ENCODE data around the gene POLN. TPM values are rescaled to one million over a fixed set of nuclear protein-coding genes. Genes with fewer than 3 reads are reported as not detected.

The POLN gene
- total RNA-seq, 1 donor, result 2.9 TPM

DNA sequence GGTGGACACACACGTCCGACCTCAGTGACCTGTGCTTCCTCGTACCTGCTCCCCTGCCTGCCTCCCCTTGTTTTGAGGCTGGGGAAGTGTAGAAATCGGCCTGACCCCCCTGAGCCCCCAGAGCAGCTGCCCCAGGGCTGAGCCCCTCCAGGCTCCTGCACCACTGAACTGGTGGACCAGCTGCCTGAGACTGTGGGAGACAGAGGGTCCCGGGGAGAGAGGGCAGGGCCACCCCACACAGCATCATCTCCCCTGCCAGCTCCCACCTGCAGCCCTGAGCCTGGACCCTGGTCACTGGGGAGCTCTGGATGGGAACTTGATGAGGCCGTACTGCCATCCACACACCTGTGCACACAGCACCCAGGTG lies 197.8 kb downstream of the POLN start:
- TF ChIP-seq, protein P1, sequence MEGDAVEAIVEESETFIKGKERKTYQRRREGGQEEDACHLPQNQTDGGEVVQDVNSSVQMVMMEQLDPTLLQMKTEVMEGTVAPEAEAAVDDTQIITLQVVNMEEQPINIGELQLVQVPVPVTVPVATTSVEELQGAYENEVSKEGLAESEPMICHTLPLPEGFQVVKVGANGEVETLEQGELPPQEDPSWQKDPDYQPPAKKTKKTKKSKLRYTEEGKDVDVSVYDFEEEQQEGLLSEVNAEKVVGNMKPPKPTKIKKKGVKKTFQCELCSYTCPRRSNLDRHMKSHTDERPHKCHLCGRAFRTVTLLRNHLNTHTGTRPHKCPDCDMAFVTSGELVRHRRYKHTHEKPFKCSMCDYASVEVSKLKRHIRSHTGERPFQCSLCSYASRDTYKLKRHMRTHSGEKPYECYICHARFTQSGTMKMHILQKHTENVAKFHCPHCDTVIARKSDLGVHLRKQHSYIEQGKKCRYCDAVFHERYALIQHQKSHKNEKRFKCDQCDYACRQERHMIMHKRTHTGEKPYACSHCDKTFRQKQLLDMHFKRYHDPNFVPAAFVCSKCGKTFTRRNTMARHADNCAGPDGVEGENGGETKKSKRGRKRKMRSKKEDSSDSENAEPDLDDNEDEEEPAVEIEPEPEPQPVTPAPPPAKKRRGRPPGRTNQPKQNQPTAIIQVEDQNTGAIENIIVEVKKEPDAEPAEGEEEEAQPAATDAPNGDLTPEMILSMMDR (IDR thresholded peaks at IDR 0.05; ENCODE audit: extremely low read depth, low read depth, low read length), result no peak
- H3K4me3 ChIP-seq (ENCODE audit: insufficient read depth, low read length), result no peak overlapping the region
- H3K27me3 ChIP-seq (ENCODE audit: insufficient read depth, low read length), result peaks cover 11% of the 10 kb centered on the region
- H2AFZ ChIP-seq (ENCODE audit: low read length), result no peak overlapping the region
- peak; percentile 63 for DNase-seq (ENCODE audit: insufficient read length, low spot score, missing footprints)
- H4K20me1 ChIP-seq (ENCODE audit: insufficient read depth, low read length), result peaks cover 3% of the 10 kb centered on the region
- peaks cover 6% of the 10 kb centered on the region for H3K4me1 ChIP-seq (ENCODE audit: insufficient read depth, low read length)
- no peak overlapping the region for H3K27ac ChIP-seq (ENCODE audit: low read depth, low read length)
- no peaks in the 10 kb centered on the region for H3K79me2 ChIP-seq (ENCODE audit: insufficient read depth, low read length)
- H3K9me3 ChIP-seq (ENCODE audit: low read depth, low read length), result no peaks in the 10 kb centered on the region
- no peak overlapping the region for H3K4me2 ChIP-seq (ENCODE audit: insufficient read depth, low read length)
- H3K36me3 ChIP-seq (ENCODE audit: insufficient read depth, low read length), result no peaks in the 10 kb centered on the region

DNA sequence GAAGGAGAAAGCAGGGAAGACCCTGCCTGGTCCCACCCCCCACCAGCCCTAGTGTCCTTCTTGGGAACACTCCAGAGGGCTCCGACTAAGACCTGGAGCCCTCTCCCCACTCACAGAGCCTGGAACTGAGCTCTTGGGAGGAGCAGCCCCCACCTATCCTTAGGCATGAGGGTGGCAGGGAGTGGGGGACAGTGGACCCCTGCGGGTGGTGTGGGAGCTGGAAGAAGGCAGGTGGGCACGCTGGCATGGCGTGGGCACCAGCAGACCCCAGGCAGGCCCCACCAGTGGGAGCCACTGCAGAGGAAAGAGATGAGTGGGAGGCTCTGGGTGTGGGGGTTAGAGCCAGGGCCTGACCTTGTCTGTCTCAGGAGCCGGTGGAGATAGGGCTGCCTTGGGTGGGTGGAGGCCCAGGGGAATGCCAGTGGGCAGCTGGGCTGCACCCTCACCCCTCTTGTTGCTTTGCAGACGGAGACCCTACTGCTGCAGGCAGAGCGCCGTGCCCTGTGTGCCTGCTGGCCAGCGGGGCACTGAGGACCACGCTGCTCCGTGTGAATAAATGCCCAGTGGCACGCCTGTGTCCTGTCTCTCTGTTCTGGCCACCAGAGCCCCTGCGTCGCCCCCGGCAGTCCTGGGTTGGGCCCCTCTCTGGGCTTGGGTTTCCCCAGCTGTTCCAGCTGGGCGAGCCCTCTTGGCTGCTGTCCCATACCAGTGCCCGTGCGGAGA lies 198.4 kb downstream of the POLN start:
- H3K9me3 ChIP-seq (ENCODE audit: low read depth, low read length), result no peaks in the 10 kb centered on the region
- peaks cover 16% of the 10 kb centered on the region for H3K27me3 ChIP-seq (ENCODE audit: insufficient read depth, low read length)
- TF ChIP-seq, protein P1 (IDR thresholded peaks at IDR 0.05; ENCODE audit: extremely low read depth, low read depth, low read length), result no peak
- H3K4me2 ChIP-seq (ENCODE audit: insufficient read depth, low read length), result no peak overlapping the region
- DNase-seq (ENCODE audit: insufficient read length, low spot score, missing footprints), result peak; percentile 82
- no peak overlapping the region for H2AFZ ChIP-seq (ENCODE audit: low read length)
- peaks cover 6% of the 10 kb centered on the region for H3K4me1 ChIP-seq (ENCODE audit: insufficient read depth, low read length)
- no peak overlapping the region for H3K4me3 ChIP-seq (ENCODE audit: insufficient read depth, low read length)
- peaks cover 3% of the 10 kb centered on the region for H4K20me1 ChIP-seq (ENCODE audit: insufficient read depth, low read length)
- no peak overlapping the region for H3K27ac ChIP-seq (ENCODE audit: low read depth, low read length)
- H3K79me2 ChIP-seq (ENCODE audit: insufficient read depth, low read length), result no peaks in the 10 kb centered on the region
- H3K36me3 ChIP-seq (ENCODE audit: insufficient read depth, low read length), result no peaks in the 10 kb centered on the region

DNA sequence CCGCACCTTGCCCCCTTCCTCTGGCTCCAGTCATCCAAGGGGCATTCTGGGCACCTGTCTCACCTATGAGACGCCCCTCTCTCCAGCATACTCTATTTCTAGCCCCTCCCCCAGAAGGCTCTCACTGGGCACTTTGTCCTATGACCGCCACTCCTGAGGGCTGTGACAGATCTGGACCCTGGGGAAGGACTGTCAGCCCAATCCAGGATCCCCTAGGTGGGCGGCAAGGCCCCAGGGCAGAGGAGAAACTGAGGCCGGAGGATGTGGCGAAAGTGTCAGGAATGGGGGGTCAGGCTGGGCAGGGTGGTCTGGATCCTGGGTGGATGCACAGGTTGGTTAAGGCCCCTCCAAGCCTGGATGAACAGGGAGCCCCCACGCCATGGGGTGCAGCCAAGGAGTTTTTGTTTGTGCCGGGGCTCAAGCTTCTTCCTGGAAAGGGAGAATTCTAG lies 198.9 kb downstream of the POLN start:
- Histone ChIP-seq H3K36me3 (ENCODE audit: insufficient read depth, low read length) (no peaks in the 10 kb centered on the region), H3K4me3 (ENCODE audit: insufficient read depth, low read length) (peak overlapping the region; percentile 81), H2AFZ (ENCODE audit: low read length) (no peak overlapping the region), H3K4me2 (ENCODE audit: insufficient read depth, low read length) (no peak overlapping the region), H3K27me3 (ENCODE audit: insufficient read depth, low read length) (peaks cover 19% of the 10 kb centered on the region), H3K4me1 (ENCODE audit: insufficient read depth, low read length) (peaks cover 6% of the 10 kb centered on the region), H3K9me3 (ENCODE audit: low read depth, low read length) (no peaks in the 10 kb centered on the region), H3K79me2 (ENCODE audit: insufficient read depth, low read length) (no peaks in the 10 kb centered on the region), H4K20me1 (ENCODE audit: insufficient read depth, low read length) (peaks cover 3% of the 10 kb centered on the region), H3K27ac (ENCODE audit: low read depth, low read length) (no peak overlapping the region)
- peak; percentile 77 for DNase-seq (ENCODE audit: insufficient read length, low spot score, missing footprints)
- TF ChIP-seq, protein P1 (IDR thresholded peaks at IDR 0.05; ENCODE audit: extremely low read depth, low read depth, low read length), result no peak

DNA sequence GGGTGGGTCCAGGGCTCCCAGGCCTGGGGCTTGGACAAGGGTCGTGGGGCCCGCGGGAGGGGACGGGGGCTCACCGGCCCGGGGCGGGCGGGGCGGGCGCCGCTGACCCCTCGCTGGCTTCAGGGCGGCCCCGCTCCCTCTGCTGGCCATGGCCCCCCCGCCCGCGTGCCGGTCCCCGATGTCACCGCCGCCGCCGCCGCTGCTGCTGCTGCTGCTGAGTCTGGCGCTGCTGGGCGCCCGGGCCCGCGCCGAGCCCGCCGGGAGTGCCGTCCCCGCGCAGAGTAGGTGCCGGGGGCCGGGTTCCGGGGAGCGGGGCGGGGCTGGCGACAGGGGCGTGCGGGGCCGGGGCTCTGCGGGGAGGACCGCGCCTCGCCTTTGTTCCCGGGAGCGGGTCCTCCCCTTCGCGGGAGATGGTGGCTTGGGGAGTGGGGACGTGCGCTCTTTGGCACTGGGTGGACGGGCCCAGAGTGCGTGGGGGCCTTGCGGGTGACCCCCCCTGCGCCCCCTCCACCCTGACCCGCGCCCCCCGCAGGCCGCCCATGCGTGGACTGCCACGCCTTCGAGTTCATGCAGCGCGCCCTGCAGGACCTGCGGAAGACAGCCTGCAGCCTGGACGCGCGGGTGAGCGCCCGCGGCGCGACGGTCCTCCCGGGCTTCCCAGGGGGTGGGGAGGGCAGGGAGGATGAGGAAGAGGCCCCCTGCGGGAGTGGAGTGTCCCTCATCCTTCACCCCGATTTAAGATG lies 199.5 kb downstream of the POLN start:
- Histone ChIP-seq H2AFZ (ENCODE audit: low read length) (no peak overlapping the region), H4K20me1 (ENCODE audit: insufficient read depth, low read length) (peaks cover 3% of the 10 kb centered on the region), H3K79me2 (ENCODE audit: insufficient read depth, low read length) (no peaks in the 10 kb centered on the region), H3K27ac (ENCODE audit: low read depth, low read length) (no peak overlapping the region), H3K36me3 (ENCODE audit: insufficient read depth, low read length) (no peaks in the 10 kb centered on the region), H3K4me2 (ENCODE audit: insufficient read depth, low read length) (peak overlapping the region; percentile 81), H3K4me1 (ENCODE audit: insufficient read depth, low read length) (peaks cover 6% of the 10 kb centered on the region), H3K9me3 (ENCODE audit: low read depth, low read length) (no peaks in the 10 kb centered on the region), H3K27me3 (ENCODE audit: insufficient read depth, low read length) (peaks cover 21% of the 10 kb centered on the region), H3K4me3 (ENCODE audit: insufficient read depth, low read length) (peak overlapping the region; percentile 81)
- TF ChIP-seq, protein P1 (IDR thresholded peaks at IDR 0.05; ENCODE audit: extremely low read depth, low read depth, low read length), result no peak
- DNase-seq (ENCODE audit: insufficient read length, low spot score, missing footprints), result peak; percentile 96
